ENCODE data around the gene PLAAT3. TPM values are rescaled to one million over a fixed set of nuclear protein-coding genes. Genes with fewer than 3 reads are reported as not detected.
A peak's percentile ranks its signal among the peaks of the same experiment; 100 is the strongest.
"Not testable (repeated sequence)": the region's sequence is repeated elsewhere in the genome, so short reads cannot be mapped to it uniquely, and the experiment has no call there.

PLAAT3 gene
- polyA plus RNA-seq, 2 of the 4 experiments (the other 2 are of a cell fraction) = 39.5 to 65.2 TPM

- TF ChIP-seq ATOH8 (CRISPR knock-in tag; IDR thresholded peaks at IDR 0.05; ENCODE audit: low read depth) (no peak), MAZ (IDR thresholded peaks at IDR 0.05; ENCODE audit: borderline replicate concordance, low read depth, low read length) (no peak), HOXA7 (CRISPR knock-in tag; IDR thresholded peaks at IDR 0.05) (no peak), ZC3H11A (IDR thresholded peaks at IDR 0.05) (no peak)
These were observed 70.5 kb downstream of the PLAAT3 start (continued) for GRCh38 chr11:63543711-63544110.

- 63% methylated on average over 2 of the region's 2 CpGs for WGBS (ENCODE audit: missing lambda C conversion rate)
- FAIRE-seq; H3K27ac ChIP-seq; POLR2A ChIA-PET; H3K4me3 ChIP-seq; H3K4me1 ChIP-seq; DNase-seq (ENCODE audit: low read depth in 1 of 2, low spot score in 1 of 2); ATAC-seq; H3K4me2 ChIP-seq; H3K9me3 ChIP-seq: not testable (repeated sequence)
- CTCF ChIA-PET = interaction anchor here (0.6 kb wide), 1 partner anchor 1132 kb away, joined by 3 read pairs; no protein-coding TSS in a partner anchor
These were observed 71.7 kb downstream of the PLAAT3 start for GRCh38 chr11:63542506-63542905.

GRCh38 chr11:63537293-63538101, 76.7 kb downstream of the PLAAT3 start:
- ChIA-PET POLR2A (no interaction called here), CTCF (interaction anchor here (1.5 to 1.8 kb wide), 2 partner anchors 27 to 58 kb away, joined by 3 to 5 read pairs; no protein-coding TSS in a partner anchor)
- peak overlapping the region in 1 of 2 experiments; percentile 63; a peak in 3 of 6 replicates for H3K27ac ChIP-seq
- WGBS (ENCODE audit: missing lambda C conversion rate) = 83% methylated on average over 6 of the region's 8 CpGs
- no peak overlapping the region for H3K4me2 ChIP-seq
- no peak overlapping the region for H3K4me3 ChIP-seq
- TF ChIP-seq MYC (IDR thresholded peaks at IDR 0.05; ENCODE audit: borderline replicate concordance, low read length) (no peak), HOXB13 (CRISPR knock-in tag; IDR thresholded peaks at IDR 0.05; ENCODE audit: low read depth) (no peak), BCL3 (IDR thresholded peaks at IDR 0.05) (no peak), MAX (IDR thresholded peaks at IDR 0.05) (no peak), POLR2AphosphoS2 (conservative IDR thresholded peaks at IDR 0.05; ENCODE audit: low read length) (no peak), KDM5A (IDR thresholded peaks at IDR 0.05) (no peak), USF2 (IDR thresholded peaks at IDR 0.05) (no peak), POLR2A (IDR thresholded peaks at IDR 0.05; ENCODE audit: low read length) (no peak), RAD21 (conservative IDR thresholded peaks at IDR 0.05 in 1 of 2, IDR thresholded peaks at IDR 0.05 in 1 of 2) (no peak), CEBPB (IDR thresholded peaks at IDR 0.05) (no peak), JUN (IDR thresholded peaks at IDR 0.05) (no peak), KDM1A (IDR thresholded peaks at IDR 0.05; ENCODE audit: low read depth) (no peak), JUNB (IDR thresholded peaks at IDR 0.05) (no peak), FOSL2 (IDR thresholded peaks at IDR 0.05) (no peak), FOSL2 (CRISPR knock-in tag; IDR thresholded peaks at IDR 0.05) (no peak), HMGXB4 (CRISPR knock-in tag; IDR thresholded peaks at IDR 0.05; ENCODE audit: borderline replicate concordance) (no peak), SMC3 (IDR thresholded peaks at IDR 0.05) (no peak)
- DNase-seq (ENCODE audit: low read depth in 1 of 2, low spot score in 1 of 2) = no peak
- H3K4me1 ChIP-seq = peaks cover 11% of the 10 kb centered on the region
- H3K9me3 ChIP-seq = no peaks in the 10 kb centered on the region
- no peak for FAIRE-seq
- ATAC-seq = peak; percentile 15 to 54; a peak in 3 of 6 replicates

Data from A549 (cell line).